Epithelial cell of proximal tubule (primary cell): ENCODE results near the gene CAMKK1. TPM values are rescaled to one million over a fixed set of nuclear protein-coding genes. Genes with fewer than 3 reads are reported as not detected.
A peak's percentile ranks its signal among the peaks of the same experiment; 100 is the strongest.

Experiments
- DNase-seq: peaks from one replicate; pipeline ENCODE4 v3.0.0-alpha.2; 2011; ENCODE audit warnings: low read depth
- H3K4me3 ChIP-seq: 2 replicates; pipeline ENCODE4 v1.5.1; 2011; ENCODE audit warnings: low read depth, mild to moderate bottlenecking, low read length
- total RNA-seq: library from RNA; depleted of rRNA; stranded (reverse); fragments of >200 nt; gene quantifications from 2 replicates; pipeline ENCODE4 v1.2.3, GENCODE V29; 2015
- TF ChIP-seq, protein P1 (sequence below): conservative IDR thresholded peaks from 2 replicates; pipeline ENCODE4 v1.5.1; 2012; ENCODE audit warnings: low read depth, mild to moderate bottlenecking, low read length

CAMKK1 gene
- total RNA-seq, 1 donor from 2014 or later: 7.1 TPM

DNA sequence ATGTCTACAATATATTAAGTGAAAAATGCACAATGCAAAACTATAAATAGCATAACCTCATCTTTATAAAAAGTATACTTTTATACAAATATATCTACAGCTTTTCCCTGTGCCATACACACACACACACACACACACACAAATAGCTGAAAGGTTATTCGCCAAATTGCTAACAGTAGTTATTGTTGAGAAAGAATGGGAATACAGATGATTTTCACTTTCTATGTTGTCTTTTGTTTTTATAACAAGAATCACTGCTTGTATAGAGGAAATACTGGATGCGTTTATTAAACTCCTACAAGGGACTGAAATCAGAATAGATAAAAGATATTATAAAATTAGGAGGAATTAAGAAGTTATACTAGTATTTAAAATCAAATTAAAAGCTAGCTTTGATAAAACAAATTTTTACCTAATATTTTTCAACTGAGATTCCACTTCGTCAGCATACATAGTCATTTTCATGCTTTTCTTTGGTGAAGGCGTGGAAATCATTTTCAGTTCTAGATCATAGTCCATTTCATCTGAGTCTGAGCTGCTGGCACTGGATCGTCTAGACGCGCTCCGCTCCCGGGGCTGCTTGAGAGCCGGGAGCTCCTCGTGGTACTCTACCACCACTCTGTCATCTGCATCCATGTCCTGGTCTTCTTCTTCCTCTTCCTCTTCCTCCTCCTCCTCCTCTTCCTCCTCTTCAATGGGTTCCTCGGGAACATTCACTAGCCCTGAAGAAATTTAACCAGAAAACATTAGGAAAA lies 74.8 kb downstream of the CAMKK1 start:
- no peak for DNase-seq
- TF ChIP-seq, protein P1, sequence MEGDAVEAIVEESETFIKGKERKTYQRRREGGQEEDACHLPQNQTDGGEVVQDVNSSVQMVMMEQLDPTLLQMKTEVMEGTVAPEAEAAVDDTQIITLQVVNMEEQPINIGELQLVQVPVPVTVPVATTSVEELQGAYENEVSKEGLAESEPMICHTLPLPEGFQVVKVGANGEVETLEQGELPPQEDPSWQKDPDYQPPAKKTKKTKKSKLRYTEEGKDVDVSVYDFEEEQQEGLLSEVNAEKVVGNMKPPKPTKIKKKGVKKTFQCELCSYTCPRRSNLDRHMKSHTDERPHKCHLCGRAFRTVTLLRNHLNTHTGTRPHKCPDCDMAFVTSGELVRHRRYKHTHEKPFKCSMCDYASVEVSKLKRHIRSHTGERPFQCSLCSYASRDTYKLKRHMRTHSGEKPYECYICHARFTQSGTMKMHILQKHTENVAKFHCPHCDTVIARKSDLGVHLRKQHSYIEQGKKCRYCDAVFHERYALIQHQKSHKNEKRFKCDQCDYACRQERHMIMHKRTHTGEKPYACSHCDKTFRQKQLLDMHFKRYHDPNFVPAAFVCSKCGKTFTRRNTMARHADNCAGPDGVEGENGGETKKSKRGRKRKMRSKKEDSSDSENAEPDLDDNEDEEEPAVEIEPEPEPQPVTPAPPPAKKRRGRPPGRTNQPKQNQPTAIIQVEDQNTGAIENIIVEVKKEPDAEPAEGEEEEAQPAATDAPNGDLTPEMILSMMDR: no peak

DNA sequence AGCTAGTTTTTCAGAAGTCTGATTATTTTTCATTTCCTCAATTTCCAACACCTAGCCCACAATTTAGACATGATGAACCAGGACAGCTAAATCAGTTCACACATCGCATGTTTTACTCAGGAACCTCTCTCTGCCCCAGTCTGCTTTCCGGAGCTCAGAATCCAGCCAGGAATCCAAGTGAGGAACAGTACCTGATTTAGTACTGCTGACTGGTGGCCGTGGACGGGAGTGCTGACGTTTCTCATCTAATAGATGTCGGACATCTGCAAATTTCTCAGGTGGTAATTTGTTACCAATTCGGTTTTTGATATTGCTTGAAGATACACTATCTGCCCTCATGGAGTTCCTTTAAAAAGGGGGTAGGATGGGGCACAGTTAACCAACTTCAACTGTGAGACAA lies 76.9 kb downstream of the CAMKK1 start:
- TF ChIP-seq, protein P1: peak; percentile 15
- no peak for DNase-seq
- no peak overlapping the region for H3K4me3 ChIP-seq

More for the DNA sequence above, 74.8 kb downstream of the CAMKK1 start:
- H3K4me3 ChIP-seq: no peak overlapping the region

DNA sequence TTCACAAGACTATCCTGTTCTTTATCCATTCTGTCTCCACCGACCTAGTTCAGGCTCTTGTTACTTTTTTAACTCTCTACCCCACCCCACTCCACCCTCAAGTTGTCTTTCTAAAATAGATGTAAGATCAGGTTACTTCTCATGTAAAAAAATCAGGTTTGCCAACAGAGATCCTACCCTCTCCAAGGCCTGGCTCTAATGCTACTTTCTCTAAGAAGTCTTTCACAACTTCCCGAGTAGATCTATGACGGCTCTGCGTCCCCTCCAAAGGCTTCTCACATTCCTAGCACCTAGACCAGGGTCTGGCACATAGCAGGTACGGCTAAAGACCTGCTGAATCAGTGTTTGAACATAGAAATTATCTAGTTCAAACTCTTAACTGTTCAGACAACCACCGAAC lies 77.7 kb downstream of the CAMKK1 start:
- no peak overlapping the region for H3K4me3 ChIP-seq
- no peak for DNase-seq
- TF ChIP-seq, protein P1: no peak

DNA sequence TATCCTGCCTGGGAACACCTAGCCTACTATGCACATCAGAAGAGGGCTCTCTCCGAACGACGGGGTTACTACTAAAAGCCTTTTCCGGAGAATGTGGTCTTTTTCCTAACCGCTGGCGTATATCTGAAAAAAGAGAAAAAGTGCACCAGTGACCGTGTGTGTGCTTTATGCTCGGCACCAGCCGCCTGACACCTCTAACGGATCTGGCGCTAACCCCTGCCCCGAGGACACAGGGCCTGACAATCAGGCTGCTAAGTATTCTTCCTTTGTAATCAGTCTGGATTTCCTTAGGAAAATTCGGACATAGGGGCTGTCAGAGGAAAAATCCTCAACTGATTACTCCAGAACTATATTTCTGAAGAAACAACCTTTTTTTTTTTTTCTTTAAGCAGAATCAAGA lies 78.5 kb downstream of the CAMKK1 start:
- TF ChIP-seq, protein P1: no peak
- no peak for DNase-seq
- H3K4me3 ChIP-seq: no peak overlapping the region

DNA sequence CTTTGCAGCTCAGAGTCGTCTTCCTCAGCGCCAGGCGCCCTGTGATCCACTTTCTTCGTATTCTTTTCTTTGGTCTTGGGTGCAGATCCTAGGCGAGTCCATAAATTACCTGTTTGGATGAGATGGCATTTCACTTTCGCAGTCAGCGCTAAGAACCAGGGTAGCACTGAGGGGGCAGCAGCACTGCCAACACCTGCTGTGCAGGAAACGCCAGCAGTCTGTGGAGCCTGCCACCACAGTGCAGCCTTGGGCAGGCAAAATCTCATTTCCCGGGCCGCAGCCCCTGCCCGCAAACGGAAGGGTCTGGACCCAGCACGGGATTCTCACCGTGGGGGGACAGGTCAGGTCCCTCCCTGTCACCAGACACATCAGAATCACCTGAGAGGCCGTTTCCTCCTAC lies 79.7 kb downstream of the CAMKK1 start:
- no peak overlapping the region for H3K4me3 ChIP-seq
- DNase-seq: no peak

DNA sequence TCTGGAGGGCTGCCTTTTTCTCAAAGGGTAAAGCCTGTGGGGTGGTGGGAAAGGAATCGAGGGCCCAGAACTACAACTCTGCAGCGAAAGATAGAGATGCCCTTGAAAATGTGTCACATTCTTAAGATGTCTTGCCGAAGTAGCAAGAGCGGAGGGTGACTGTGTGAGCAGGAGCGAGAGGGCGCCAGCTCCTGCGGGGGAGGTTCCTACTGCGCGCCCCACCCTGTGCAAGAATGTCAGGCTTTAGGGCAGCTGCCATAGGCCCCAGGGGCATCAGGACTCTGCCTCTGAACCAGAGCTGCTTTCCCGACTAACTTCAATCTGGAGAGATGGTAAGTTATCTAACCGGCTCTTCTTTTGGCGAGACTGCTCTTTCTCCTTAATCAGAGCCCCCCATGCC lies 80.1 kb downstream of the CAMKK1 start:
- no peak overlapping the region for H3K4me3 ChIP-seq
- no peak for DNase-seq
- TF ChIP-seq, protein P1: no peak

More for the DNA sequence above, 79.7 kb downstream of the CAMKK1 start:
- TF ChIP-seq, protein P1: no peak

DNA sequence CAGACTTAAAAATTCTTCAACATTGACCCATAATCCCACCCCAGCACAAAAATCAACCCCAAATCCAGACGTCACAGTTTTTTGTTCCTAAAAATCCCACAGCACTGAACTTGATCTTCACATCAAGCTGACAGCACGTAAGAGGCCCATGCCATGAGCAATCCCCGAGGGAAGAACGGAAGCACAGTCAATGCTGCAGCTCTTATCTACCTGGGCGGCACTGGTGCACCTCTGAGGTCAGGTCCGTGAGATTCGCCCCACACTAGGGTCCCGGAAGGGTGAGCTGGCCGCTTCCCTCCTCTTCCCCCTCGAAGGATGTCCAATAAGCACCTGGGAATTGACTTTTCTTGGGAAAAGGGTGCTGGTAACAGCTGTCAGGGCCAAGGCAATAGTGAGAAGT lies 80.6 kb downstream of the CAMKK1 start:
- no peak overlapping the region for H3K4me3 ChIP-seq
- DNase-seq: no peak
- TF ChIP-seq, protein P1: no peak
